Activated CD8-positive, alpha-beta memory T cell treated with anti-CD3 and anti-CD28 coated beads, Interleukin-2, amount 50 U/mL, for 24 hours (primary cell): ENCODE measurements around the gene CWH43.
"Not testable (repeated sequence)": the region's sequence is repeated elsewhere in the genome, so short reads cannot be mapped to it uniquely, and the experiment has no call there.

Source experiments
- DNase-seq: peaks from one replicate; pipeline ENCODE4 v3.0.0-alpha.2; 2020; ENCODE audit errors: extremely low read depth

Gene CWH43

DNA sequence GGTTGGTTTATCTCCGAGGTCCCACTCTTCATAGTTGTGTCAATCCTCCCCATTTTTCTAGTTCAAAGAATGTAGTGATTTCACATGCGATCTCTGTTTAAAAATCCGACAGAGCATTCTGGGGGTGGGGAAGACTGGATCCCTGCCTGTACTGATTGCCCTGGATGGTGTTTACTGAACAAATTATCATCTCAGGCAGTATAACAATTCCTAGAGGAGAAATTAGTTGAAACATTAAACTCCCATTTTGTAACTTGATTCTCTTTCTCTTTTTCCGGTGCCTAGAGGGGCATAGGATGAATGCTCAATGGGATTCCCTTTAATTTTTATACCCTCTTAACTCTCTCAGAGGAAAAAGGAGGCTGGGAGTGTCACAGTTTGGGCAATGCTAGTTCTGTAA, 10.0 kb upstream of the CWH43 start:
- DNase-seq, result no peak

DNA sequence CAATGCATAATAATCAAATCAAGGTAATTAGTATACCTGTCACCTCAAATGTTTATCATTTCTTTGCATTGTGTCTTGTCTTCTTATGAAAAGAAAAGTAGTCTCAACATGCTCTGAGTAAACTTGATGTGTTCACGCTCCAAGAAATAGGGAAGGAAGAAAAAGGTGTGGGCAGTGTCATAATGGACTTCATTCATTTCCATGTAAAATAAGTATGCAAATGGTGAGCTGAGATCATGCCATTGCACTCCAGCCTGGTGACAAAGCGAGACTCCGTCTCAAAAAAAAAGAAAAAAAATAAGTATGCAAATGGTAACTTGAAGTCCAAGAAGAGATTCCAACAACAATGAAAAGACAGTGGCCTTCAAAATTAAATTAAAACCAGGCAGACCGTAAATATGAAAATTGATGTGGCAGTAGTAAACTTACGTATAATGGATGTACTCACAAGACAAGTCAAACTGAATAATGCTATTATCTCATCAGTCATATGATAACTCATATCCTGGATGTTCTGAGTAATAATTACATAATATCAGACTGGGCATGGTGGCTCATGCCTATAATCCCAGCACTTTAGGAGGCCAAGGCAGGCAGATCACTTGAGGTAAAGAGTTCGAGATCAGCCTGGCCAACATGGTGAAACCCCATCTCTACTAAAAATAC, 6.0 kb upstream of the CWH43 start:
- DNase-seq, result no peak

DNA sequence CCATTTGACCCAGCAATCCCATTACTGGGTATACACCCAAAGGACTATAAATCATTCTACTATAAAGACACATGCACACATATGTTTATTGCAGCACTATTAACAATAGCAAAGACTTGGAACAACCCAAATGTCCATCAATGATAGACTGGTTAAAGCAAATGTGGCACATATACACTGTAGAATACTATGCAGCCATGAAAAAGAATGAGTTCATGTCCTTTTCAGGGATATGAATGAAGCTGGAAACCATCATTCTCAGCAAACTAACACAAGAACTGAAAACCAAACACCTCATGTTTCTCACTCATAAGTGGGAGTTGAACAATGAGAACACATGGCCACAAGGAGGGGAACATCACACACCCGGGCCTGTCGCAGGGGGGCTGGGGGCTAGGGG, 2.1 kb upstream of the CWH43 start:
- DNase-seq, result not testable (repeated sequence)

DNA sequence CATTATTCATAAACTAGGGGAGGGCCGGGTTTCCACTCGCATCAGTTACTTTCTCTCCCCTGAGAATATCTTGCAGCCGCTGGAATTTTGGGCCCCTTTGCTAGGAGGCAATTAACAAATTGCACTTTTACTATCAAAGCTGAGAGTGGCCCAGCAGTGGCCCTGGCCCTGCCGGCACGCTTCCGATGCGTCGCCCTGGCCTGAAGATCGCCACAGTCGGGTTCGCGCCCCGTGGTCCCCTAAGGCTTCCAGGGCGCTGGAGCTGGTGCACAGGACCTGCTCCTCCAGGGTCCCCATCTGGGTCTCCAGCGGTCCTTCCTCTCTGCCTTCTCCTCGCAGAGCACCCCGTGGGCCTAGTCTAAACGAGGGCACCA, 486 bp upstream of the CWH43 start:
- no peak for DNase-seq

DNA sequence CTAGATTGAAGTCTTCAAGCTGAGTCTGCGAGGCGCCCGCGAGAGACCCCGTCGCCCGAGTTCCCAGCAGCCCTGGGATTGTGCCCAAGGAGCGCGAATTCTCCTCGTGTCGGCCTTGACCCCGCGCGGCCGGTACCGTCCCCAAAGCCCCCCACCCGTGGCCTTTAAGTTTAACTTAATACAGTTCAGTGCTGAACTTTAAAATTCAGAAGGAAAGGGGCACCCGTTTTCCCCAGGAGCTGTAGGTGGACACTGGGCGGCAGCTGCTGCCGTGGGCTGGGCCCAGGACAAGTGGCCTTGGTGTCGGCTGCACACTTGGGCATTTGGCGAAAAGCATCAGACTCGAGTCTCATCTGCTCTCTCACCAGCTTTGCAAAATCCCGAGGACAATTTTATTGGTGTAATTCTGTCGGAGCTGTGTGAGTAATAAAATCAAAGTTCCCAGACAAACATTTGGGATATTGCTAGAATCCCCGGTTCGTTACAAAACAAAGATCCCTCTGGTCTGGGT, 634 bp downstream of the CWH43 start:
- DNase-seq, result no peak

DNA sequence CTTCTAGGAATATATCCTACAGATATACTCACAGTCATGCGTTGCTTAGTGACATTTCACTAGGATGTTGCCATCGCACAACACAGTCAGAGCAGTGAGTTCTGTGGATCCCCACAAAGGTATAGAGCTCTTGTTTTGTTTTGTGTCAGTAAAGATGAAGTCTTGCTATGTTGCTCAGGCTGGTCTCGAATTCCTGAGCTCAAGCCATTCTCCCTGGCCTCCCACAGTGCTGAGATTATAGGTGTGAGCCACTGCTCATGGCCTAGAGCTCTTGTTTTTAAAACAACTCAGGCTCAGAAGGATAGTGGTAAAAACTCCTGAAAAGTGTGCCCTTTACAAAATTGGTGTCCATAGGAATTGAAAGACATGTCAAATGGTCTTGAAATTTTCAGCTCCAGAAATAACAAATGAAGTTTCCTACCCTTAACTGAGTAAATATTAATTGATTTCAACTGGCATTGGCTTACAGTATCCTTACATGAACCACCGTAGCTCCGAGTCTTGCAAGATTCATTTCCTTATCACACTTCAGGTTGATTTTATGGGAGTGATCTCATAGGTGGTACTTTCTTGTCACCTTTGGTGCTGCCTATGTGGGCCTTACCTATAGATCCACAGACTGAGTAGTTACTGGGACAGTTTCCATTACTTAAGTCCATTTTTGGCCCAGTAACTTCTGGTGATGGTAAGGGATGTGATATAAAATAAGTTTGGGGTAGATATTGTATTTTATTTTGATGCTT, 3.6 kb downstream of the CWH43 start:
- no peak for DNase-seq

DNA sequence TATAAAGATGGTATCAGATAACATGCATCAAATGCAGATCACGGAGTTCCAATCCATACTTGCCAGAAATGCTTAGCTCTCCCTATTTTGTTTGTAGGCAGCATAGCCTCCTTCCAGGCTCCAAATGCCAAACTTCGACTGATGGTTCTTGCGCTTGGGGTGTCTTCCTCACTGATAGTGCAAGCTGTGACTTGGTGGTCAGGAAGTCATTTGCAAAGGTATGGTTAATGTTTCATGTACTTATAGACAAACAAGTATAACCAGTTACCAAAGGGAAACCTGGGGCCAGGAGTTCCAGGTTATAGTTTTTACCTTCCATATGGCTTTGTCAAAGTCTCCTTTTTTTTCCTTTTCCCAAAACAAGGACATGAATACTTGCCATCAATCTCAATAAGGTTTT, 5.3 kb downstream of the CWH43 start:
- DNase-seq, result no peak

DNA sequence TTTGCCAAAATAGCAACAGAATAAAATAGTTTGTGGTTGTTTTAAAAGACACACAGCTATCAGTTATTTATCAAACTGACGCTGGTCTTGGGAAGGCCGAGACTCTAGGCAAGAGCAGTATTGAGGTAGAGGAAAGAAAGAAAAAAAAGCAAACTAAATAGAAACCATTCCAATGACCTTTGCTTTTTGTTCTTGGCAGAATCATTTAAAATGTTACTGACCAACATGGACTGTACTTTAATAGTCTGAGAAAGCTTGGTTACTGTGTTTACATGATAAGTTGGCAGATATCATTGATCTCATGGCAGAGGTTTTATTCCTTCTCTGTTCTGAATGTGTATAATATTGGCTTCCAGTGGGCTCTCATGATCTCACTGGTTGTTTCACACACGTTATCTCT, 11.9 kb downstream of the CWH43 start:
- no peak for DNase-seq

DNA sequence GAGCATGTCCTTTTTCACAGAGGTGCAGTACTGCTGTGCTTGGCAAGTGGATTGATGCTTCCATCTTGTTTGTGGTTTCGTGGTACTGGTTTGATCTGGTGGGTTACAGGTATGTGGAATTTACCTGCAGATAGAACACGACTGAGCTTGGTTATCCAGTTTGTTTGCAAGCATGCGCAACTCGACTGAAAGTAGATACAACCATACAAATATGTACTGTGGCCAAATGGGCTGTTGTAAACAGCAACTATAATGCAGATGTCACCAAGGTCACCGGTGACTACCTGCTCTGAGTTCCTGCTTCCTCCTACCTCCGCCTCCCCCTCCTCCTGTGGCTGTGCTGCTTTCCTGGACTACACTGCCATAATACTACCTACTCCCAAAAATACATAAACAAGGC, 12.4 kb downstream of the CWH43 start:
- no peak for DNase-seq

DNA sequence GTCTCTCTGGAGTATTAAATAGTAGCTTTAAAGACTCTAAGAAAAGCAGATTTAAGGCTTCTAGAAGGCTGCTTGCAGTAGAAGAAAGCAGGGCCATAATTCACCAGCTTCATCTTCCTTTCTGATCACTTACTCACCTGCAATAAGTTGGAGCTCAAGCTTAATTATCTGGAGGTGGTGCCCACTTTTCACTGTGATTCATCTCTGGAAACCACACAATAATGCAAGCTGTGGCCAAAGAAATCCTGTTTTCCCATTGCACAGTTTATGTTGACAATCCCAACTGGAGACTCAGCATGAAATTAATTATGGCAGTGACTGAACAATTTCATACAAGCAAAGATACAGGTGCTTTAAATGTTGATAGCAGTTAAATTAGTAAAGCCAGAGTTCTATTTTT, 14.7 kb downstream of the CWH43 start:
- DNase-seq, result no peak

DNA sequence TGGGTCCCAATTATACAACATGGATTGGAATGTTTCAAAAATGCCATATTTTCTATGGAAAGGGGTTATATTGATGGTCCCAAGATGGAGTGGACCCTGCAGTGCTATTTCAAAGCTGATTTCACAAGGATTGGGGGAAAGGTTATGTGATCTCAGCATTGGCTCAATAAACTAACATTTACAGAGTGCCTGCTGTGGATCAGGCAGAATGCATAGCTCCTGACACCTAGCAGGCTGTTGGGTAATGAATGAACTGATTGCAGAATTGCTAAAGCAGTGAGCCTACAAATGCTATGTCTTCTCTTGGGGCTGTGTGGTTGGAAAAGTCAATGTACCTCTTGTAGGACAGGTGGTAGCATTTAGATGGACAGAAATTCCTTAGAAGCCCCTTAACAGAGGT, 16.9 kb downstream of the CWH43 start:
- no peak for DNase-seq

DNA sequence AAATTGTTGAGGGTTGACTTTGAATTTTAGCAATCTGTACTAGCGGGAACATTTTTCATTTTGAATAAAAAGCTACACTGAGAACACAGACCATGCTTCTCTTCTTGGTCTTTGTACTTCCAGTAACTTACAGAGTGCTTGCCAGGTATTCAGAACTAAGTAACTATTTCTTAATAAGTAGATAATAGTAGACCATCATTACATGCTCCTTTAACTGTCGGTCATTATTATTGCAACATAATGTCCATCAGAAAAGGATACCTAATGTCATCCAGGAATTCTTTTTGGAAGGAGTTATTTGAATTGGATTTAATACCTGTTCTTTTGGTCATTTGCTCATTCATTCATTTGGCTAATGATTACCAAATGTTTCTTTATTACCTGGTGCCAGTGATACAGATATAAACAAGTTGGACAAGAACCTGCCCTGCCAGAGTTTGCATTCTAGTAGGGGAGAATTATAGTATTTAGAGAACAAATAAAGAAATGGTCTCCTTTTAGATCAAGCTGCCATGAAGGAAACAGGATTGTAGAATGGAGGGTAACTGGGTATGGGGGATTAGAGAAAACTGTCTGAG, 32.7 kb downstream of the CWH43 start:
- no peak for DNase-seq

DNA sequence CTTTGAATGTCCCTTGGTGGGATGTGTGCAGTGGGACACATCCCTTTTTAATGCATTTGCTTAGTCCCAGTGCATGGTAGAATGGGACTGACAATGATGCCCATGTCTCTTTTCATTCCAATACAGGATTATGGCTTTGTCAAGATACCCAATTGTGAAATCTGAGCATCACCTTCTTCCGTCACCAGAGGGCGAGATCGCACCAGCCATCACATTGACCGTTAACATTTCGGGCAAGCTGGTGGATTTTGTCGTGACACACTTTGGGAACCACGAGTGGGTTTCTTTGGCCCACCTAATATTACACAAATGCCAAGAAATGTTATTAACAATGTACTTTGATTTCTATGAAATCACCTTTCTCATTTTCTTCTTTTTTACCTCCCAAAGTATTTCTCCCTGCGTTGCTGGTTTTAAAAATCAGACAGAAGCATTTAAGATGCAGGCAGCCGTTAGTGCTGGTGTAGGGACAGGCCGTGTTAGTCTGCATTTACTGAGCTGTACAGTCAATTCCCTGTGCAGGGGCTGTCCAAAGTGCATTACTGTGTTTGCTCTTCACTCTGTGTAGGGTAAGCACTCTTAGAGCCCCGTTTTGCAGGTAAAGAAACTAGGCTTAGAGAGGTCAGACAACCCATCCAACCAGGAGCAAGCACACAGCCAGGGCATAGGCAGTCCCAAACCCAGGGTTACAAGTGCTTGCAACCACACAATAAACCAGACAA, 46.5 kb downstream of the CWH43 start:
- no peak for DNase-seq

DNA sequence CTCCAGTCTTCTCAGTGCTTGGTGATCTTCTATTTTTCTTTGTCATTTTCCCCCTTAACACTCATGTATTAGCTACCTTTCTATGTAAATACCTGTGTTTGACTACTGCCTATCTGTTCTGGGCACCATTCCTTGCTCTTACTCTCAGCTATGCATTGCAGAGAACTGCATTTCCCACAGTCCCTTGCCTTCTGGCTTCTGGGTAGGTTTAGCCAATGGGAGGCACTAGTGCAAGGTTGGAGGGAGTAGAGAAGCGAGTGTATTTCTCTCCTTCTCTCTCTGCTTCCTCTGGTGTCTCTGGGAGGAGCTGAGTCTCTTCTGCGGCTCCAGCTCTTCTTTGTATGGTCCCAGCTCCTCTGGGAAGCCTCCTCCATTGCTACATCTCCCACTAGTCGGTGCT, 50.5 kb downstream of the CWH43 start:
- DNase-seq, result no peak

DNA sequence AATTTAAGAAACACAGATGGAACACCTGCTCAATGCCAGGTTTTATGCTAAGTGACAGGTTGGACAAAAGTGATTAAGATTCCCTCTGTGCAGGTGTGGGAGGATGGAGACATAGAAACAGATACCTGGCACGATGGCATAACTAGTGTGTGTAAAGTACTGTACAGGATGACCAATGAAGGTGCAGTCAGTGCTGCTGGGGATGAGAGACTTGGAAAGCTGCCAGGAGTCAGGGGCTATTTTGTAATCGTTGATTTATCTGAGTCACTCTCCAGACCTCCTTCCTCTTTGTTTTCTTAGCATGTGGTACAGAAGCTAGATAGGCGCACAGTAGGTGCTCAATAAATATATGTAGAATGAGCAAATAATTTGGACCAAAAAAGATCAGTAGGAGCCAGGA, 58.2 kb downstream of the CWH43 start:
- no peak for DNase-seq

DNA sequence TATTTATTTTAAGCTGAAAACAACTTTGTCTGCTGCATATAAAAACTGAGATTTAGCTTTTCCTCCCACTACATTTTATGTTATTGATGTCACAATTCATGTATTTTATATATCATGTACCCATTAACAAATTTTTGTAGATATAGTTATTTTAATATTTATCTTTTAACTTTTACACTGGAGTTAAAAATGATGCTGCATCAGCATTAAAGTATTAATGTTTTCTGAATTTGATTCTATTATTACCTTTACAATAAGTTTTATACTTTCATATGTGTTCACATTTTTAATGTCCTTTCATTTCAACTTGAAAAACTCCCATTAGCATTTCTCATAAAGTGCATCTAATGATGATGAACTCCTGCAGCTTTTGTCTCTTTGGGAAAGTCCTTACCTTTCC, 72.2 kb downstream of the CWH43 start:
- no peak for DNase-seq

DNA sequence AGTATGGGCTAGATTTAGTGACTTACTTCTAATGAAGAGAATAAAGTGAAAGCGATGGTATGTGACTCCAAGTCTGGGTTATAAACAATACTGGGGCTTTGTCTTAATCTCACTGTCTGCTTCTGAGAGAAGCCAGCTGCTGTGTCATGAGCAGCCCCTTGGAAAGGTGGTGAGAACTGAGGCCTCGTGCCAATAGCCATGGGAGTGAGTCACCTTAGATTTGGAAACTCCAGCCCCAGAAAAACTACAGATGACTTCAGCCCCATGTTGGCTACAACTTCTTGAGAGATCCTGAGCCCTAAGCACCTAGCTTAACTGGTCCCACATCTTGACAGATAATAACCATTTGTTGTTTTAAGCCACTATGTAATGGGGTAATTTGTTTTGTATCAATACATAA, 77.6 kb downstream of the CWH43 start:
- no peak for DNase-seq

DNA sequence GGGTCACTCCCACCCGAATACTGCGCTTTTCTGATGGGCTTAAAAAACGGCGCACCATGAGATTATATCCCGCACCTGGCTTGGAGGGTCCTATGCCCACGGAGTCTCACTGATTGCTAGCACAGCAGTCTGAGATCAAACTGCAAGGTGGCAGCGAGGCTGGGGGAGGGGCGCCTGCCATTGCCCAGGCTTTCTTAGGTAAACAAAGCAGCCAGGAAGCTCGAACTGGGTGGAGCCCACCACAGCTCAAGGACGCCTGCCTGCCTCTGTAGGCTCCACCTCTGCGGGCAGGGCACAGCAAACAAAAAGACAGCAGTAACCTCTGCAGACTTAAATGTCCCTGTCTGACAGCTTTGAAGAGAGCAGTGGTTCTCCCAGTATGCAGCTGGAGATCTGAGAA, 86.1 kb downstream of the CWH43 start:
- not testable (repeated sequence) for DNase-seq

DNA sequence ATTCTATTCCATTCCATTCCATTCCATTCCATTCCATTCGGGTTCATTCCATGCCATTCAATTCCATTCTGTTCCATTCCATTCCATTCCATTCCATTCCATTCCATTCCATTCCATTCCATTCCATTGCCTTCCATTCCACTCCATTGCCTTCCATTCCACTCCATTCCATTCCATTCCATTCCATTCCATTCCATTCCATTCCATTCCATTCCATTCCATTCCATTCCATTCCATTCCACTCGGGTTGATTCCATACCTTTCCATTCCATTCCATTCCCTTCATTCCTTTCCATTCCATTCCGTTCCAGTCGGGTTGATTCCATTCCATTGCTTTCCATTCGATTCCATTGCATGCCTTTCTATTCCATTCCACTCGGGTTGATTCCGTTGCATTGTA, 105.8 kb downstream of the CWH43 start:
- DNase-seq, result not testable (repeated sequence)

DNA sequence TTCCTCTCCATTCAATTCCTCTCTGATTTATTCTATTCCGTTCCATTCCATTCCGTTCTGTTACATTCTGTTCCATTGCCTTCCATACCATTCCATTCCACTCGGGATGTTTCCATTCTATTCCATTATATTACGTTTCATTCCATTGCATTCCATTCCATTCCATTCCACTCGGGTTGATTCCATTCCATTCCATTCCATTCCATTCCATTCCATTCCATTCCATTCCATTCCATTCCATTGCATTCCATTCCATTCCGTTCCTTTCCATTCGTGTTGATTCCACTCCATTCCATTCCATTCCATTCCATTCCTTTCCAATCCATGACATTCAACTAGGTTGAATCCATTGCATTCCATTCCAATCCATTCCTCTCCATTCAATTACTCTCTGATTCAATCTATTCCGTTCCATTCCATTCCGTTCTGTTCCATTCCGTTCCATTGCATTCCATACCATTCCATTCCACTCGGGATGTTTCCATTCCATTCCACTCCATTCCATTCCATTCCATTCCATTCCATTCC, 106.6 kb downstream of the CWH43 start:
- not testable (repeated sequence) for DNase-seq

DNA sequence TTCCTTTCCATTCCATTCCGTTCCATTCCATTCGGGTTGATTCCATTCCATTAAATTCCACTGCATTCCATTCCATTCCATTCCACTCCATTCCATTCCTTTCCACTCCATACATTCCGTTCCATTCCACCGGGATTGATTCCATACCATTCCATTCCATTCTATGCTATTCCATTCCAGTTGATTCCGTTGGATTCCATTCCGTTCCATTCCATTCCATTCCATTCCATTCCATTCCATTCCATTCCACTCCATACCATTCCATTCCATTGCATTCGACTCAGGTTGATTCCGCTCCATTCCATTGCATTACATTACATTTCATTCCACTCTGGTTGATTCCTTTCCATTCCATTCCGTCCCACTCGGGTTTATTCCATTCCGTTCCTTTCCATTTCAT, 110.1 kb downstream of the CWH43 start:
- DNase-seq, result not testable (repeated sequence)

DNA sequence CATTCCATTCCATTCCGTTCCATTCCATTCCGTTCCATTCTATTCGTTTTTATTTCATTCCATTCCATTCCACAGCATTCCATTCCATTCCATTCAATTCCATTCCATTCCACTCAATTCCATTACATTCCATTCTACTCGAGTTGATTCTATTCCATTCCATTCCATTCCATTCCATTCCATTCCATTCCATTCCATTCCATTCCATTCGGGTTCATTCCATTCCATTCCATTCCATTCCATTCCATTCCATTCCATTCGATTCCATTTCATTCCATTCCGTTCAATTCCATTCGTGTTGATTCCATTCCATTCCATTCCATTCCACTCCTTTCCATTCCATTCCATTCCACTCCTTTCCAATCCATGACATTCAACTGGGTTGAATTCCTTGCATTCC, 110.6 kb downstream of the CWH43 start:
- not testable (repeated sequence) for DNase-seq
